ENCODE results near the gene SPDL1.

DNA sequence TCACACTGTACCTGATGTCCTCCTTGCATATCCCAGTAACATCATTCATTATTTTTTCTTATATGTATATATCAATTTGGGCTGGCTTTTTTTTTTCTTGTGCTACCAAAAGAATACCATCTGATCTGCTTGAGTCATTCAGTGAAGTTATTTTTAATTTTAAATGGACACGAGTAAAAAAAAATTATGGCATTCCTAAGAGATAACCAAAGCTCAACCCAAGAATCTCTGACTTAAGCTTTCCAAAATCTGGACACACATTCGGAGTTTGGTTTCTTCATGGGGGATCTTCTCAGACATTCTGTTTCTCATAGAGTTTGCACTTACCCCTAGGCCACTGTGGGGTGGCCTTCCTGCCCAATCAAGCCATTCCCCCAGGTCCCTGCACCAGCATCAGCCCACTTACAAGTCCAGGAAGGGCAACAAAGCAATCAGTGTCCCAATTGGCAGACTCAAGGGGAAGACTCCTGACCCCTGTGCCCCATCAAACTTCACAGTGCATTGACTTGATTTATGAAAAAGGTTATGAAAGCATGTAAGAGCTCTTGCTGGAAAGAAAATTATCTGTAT lies 49.2 kb upstream of the SPDL1 start:
- TF ChIP-seq EZH2 (IDR thresholded peaks at IDR 0.05; ENCODE audit: insufficient read depth, poor library complexity, severe bottlenecking) (no peak), EZH2phosphoT487 (IDR thresholded peaks at IDR 0.05; ENCODE audit: insufficient read depth, low read depth) (no peak)
